Measurements from ENCODE around the gene HMX3.
A peak's percentile ranks its signal among the peaks of the same experiment; 100 is the strongest.
"Not testable (repeated sequence)": the region's sequence is repeated elsewhere in the genome, so short reads cannot be mapped to it uniquely, and the experiment has no call there.

Gene HMX3

GRCh38 chr10:123148414-123149161, 12.8 kb downstream of the HMX3 start:
- no peak for DNase-seq (ENCODE audit: low read depth)

DNA sequence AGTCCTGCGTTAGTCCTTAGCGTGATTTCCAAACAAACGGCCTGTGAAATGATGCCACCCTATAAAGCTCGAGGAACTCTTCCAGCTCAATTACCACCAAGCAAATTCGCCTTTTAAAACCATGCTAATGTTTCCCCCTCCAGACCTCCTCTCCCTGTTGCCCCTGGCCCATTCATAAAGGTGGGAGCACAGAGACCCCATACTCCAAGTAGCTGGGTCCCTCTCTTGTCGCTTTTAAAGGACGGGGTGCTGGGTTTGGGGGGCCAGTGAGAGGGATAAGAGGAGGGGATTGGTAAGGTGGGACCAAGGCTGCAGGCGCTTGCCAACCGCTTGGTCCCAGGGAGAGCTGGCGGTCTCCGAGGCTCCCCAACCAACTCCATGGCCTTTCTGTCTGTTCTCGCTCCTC, 13.4 kb downstream of the HMX3 start:
- DNase-seq (ENCODE audit: low read depth), result no peak

DNA sequence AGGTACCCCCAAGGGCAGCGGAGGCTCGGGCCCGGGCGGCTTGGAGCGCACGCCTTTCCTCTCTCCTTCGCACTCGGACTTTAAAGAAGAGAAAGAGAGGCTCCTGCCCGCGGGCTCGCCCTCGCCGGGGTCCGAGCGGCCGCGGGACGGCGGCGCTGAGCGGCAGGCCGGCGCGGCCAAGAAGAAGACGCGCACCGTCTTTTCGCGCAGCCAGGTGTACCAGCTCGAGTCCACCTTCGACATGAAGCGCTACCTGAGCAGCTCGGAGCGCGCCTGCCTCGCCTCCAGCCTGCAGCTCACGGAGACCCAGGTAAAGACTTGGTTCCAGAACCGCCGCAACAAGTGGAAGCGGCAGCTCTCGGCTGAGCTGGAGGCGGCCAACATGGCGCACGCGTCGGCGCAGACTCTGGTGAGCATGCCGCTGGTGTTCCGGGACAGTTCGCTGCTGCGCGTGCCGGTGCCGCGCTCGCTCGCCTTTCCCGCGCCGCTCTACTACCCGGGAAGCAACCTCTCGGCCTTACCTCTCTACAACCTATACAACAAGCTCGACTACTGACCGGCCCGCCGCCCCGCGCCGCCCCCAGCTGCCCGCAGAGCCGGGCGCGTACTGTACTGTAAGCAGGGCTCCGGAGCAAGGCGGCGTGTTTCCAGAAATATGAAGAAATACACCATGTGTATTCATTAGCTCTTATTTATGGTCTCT, 13.9 kb downstream of the HMX3 start:
- DNase-seq (ENCODE audit: low read depth), result no peak

DNA sequence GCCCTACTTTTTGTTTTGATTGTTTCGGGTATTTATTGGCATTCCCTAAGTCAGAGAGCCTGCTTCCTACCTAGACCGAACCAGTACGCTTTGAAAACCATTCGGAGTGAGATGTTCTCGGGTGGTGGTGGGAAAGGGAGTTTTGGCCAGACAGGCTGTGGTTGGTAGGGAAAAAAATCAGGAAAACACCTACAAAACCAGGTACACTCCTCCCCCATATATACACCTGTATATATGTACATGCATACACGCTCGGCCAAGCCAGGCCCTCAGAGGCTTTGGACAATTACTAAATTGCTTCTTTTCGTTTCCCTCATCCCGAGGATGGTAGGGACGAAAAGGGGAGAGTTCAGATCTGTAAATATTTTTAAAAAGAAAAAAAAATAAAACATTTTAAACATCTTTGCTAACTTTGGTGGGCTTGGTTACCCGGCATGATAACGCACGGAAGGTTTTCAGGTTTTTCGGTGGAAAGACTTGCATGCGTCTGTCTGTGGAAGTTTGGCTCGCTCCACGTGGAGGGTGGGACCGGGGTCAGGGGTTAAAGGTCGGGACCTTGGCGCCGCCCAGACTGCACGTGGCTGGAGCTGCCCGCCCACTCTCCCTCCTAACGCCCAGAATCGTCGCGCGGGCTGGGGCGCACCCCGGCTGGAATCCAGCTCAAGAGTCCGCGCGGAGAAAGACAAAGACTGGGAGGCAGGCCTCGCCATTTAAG, 14.7 kb downstream of the HMX3 start:
- DNase-seq (ENCODE audit: low read depth), result no peak

DNA sequence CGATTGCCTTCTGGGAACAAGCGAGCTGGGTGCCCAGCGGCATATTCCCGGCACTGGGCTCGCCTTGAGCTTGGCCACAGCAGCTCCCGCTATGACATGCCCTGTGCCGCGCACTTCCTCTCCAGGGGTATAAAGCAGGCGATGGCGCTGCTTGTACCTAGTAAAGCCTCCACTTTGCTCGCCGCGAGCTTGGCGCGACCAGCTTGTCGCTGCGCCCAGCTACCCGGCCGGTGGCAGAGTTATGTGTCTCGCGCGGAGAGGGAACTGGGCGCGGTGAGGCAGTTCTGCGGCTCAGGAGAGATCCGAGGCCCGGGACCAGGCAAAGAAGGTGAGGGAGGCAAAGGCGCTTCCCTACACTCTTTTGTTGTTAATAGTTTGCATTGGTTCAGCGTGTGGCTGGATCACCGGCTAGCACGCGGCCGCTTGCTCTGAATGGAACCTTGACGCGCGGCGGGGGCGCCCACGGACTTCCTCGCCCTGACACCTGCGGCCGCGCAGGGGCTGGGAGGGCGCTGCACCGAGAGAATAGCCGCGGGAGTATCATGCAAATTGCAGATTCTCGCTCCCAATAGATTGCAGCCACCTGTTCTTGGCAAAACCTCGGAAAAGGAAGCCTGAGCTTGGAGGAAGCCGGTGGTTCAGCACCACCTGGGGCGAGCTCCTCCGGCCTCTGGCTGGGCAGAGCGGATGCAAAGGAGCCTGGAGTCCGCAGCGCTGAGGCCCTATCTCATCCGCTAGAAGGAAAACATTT, 15.4 kb downstream of the HMX3 start:
- DNase-seq (ENCODE audit: low read depth), result no peak

DNA sequence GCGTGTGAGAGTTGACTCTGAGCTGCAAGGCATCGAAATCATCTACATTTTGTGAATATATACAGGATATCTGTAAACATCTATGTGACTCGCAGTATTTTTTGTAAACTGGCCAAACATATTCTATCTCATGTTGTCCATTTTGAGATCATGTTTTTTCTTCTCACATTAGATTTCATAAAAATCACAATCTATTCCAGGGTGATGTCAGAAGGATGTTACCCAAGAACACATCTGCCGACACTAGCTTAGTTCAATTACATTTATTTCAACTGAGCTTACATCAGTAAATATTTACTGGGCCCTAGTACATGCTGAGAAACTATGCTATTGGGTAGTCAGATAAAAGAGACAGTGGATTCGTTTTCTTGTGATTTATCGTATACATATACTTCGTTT, 16.0 kb downstream of the HMX3 start:
- no peak for DNase-seq (ENCODE audit: low read depth)

DNA sequence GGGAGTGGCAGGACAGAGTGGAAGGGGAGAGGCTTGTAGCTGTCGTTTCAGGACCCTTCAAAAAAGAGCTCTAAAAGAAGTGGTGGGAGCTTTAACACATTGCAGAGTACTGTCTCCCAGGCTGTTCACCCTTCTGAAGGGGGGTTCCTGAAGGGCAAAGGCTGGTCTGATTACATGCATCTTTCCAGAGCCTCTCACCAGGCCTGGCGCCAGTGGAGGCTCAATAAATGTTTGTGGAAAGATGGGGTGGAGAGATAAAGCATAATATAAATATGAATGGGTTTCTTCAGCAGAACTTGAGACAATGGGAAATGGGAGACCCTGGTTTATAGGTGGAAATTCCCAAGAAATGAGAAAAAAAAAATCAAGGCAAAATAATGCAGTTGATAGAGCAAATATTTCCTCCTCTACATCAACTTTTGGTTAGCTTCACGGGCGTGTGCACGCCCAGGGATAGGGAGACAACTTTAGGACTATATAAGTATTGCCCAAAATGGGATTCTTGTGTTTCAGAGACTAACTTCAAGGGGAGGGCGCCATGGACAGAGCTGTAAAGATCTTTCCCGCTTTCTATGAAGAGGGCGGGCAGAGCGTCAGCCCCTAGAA, 17.8 kb downstream of the HMX3 start:
- DNase-seq (ENCODE audit: low read depth), result no peak

- DNase-seq (ENCODE audit: low read depth), result peak; percentile 99
These were observed 18.4 kb downstream of the HMX3 start, which contains the start of gene BUB3 for GRCh38 chr10:123154092-123154710. TSS of gene BUB3 (plus strand) at chr10:123154402. CDS start at chr10:123154918, 516 bp downstream.

DNA sequence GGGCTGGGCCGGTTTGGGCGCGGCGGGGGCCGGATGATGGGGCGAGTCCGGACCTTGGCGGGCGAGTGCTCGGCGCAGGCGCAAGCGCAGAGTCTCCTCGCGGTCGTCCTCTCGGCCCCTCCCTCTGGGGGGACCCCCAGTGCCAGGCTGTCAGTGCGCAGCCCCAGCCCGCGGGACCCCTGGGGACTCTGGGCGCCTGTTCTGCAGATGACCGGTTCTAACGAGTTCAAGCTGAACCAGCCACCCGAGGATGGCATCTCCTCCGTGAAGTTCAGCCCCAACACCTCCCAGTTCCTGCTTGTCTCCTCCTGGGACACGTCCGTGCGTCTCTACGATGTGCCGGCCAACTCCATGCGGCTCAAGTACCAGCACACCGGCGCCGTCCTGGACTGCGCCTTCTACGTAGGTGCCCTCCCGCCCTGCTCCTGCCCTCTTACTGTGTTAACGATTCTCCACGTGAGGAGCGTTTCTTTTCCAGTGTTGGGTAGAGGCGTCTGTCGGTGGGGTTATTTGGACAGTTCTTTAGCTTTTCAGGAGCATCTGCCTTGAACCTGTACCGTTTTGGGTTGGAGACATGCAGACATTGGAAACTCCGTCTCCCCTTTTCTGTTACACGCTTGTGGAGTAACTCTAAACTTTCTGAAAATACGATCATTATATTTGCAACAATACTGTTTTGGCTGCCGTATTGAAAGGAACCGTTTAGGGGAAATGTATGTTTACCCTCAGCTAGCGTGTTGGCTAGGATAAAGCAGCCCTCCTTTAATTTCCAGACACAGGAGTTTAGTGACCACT, 19.1 kb downstream of the HMX3 start:
- no peak for DNase-seq (ENCODE audit: low read depth)

GRCh38 chr10:123156078-123156477, 20.3 kb downstream of the HMX3 start:
- DNase-seq (ENCODE audit: low read depth), result peak; percentile 27

- peak; percentile 37 for DNase-seq (ENCODE audit: low read depth)
These were observed 21.4 kb downstream of the HMX3 start for GRCh38 chr10:123157210-123157609.

GRCh38 chr10:123158682-123159081, 22.9 kb downstream of the HMX3 start:
- DNase-seq (ENCODE audit: low read depth), result no peak

DNA sequence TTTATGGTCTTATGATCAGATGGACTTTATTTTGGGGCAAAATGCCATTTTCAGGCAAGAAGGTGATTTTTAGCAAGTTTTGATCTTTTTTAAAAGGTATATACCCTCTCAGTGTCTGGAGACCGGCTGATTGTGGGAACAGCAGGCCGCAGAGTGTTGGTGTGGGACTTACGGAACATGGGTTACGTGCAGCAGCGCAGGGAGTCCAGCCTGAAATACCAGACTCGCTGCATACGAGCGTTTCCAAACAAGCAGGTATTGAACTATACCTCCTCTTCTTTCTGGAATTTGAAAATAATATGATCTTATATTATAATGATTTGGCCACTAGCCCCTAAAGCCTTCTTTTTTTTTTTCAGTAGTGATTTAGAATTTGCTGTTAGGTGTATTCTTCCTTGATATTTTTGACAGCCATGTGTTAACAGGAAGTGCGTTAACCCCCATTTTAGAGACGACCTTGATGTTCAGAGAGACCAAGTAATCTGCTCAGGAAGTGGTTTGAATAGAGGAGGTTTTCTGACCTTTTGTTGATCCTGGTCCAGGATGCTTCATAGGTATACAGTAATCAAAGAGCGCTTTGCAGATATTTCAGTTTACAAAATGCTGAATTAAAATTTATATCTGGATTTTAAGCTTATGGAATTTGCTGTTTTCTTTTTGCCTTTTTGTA, 24.7 kb downstream of the HMX3 start:
- no peak for DNase-seq (ENCODE audit: low read depth)

DNA sequence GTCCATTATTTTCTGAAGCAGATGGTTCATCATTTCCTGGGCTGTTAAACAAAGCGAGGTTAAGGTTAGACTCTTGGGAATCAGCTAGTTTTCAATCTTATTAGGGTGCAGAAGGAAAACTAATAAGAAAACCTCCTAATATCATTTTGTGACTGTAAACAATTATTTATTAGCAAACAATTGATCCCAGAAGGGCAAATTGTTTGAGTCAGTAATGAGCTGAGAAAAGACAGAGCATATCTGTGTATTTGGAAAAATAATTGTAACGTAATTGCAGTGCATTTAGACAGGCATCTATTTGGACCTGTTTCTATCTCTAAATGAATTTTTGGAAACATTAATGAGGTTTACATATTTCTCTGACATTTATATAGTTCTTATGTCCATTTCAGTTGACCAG, 28.5 kb downstream of the HMX3 start:
- no peak for DNase-seq (ENCODE audit: low read depth)

DNA sequence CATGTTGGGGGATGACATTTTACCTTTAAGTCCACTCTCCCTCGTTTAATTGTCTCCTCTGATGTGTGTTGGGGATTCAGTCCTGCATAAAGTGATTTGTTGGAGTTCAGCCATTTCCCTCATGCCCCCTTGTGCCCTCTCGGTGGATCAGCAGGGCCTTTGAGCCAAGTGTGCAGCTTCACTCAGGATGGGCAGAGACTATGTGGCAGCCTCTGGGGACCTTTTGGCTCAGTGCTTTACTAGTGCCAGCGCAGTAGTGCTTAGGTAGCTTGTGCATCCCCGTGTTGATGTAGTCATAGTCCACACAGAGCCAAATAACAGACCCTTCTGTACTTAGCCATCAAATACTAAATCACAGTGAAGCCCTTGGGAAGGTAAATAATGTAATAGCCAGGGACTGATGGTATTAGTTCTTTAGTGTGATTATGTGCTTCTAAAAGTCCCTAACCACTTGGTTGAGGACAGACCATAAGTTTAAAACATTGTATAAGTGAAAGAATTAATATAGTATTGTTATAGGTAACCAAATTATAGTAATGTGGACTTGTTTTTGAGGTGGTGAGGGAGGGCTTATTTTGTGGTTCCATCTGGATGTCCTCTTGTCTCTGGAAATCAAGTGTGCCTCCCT, 29.8 kb downstream of the HMX3 start:
- no peak for DNase-seq (ENCODE audit: low read depth)

DNA sequence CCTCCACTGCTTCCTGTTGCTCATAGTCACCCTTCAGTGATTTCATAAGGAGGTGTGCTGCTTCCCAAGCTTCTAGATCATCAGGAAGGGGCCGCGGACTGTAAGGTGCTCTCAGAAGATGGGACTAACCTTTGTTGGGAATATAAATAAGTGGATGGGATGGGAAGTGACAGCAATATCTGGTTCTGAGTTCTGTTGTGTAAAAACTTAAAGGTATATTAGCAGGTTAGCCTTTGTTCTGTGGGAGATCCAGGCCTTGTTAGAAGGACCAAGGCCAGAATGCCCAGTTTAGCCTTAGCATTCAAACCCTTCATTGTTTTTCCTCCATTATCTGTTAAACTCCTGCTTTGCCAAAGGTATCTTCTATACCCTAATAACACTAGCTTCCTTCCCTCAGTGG, 30.8 kb downstream of the HMX3 start:
- DNase-seq (ENCODE audit: low read depth), result no peak

GRCh38 chr10:123170961-123171360, 35.2 kb downstream of the HMX3 start:
- DNase-seq (ENCODE audit: low read depth), result no peak

- DNase-seq (ENCODE audit: low read depth), result not testable (repeated sequence)
These were observed 35.8 kb downstream of the HMX3 start for GRCh38 chr10:123171616-123172015.

Measured in non-pigmented ciliary epithelial cell (primary cell).